GM18861 (cell line): ENCODE measurements around the gene CEACAM8.
"Not testable (repeated sequence)": the region's sequence is repeated elsewhere in the genome, so short reads cannot be mapped to it uniquely, and the experiment has no call there.

Experiments
- ATAC-seq: cut with Tn5 transposase; IDR thresholded peaks from one replicate; pipeline ENCODE4 v1.9.1; 2021; ENCODE audit not compliant: unreplicated experiment

CEACAM8 gene

DNA sequence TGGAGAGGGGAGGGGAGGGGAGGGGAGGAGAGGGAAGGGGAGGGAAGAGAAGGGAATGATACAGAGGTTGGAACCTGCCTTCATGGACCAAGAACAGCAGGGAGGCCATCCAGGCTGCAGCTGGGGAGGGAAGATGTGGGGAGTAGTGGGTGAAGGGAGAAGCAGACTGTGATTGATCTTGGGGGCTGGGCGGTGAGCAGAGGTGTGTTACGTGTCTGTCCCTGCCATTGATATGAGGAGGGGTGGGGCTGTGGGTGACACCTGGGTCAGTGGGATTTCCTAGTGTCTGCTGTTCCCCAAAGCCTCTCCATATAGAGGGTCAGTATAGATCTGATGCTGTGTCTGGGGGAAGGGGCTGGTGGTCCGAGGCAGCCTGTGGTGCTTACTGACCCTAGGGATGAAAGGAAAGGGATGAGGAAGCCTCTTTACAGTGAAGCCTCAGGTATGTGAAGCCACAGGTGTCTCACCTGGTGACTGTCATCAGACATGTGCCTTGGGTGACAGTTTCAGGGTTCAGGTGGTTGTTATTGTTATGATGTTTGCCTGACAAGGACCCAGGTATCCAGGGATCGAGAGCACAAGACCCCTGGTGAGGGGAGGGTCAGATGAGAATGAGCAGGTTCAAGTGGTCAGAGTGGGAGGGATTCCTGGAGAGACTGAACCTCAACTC is 47.8 kb downstream of the CEACAM8 start:
- no peak for ATAC-seq

DNA sequence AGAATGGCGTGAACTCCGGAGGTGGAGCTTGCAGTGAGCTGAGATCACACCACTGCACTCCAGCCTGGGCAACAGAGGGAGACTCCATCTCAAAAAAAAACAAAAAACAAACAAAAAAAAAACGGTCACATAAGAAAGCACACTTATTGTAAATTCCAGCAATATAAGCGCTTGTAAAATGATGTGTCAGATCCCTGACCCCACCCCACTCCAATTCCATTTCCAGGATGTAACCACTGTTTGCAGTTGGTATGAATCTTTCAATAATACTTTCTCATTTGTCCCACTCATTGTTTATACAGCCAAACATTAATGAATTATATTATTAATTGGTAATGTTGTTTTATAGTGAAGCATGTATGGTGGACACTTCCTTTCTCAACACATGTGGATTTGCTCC is 50.6 kb downstream of the CEACAM8 start:
- no peak for ATAC-seq

DNA sequence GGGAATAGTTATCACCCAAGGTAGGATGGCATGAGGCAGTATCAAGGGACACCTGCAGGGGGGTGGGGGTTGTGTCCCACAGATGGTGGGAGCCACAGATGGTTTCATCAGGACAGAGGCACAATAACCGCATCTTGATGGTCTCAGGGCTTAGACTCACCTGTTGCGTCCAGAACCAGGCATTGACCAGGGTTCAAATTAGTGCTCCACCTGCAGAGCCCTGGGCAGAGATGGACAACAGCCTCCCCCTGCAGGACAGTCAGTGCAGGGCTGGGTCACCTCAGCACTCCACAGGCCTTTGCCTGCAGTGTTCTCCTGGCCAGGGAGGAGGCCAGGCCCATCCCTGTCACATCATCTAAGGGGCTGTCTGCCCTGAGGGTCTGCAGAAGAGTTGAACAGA is 51.9 kb downstream of the CEACAM8 start:
- ATAC-seq = no peak

DNA sequence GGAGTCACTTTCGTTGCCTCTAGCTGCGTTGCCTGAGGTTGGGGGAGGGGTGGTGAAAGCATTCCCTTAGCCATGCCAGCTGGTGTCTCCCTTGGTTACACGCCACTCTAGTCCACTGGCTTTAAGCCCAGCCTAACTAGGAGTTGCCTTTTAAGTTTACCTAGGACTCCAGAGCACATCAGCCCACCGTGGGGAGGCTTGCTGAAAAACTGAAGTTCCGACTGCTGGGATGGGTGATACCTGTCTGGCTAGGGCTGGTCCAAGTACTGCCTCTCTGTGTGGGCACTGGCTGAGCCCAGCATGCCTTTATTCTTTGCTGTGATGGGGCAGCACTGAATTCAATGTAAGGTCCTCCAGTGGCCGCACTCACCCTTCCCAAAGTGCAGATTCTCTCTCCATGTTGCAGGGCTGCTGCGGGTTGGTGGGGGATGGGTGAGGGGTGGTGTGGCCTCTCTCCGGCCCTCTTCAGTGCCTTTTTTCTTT is 54.6 kb downstream of the CEACAM8 start:
- no peak for ATAC-seq

DNA sequence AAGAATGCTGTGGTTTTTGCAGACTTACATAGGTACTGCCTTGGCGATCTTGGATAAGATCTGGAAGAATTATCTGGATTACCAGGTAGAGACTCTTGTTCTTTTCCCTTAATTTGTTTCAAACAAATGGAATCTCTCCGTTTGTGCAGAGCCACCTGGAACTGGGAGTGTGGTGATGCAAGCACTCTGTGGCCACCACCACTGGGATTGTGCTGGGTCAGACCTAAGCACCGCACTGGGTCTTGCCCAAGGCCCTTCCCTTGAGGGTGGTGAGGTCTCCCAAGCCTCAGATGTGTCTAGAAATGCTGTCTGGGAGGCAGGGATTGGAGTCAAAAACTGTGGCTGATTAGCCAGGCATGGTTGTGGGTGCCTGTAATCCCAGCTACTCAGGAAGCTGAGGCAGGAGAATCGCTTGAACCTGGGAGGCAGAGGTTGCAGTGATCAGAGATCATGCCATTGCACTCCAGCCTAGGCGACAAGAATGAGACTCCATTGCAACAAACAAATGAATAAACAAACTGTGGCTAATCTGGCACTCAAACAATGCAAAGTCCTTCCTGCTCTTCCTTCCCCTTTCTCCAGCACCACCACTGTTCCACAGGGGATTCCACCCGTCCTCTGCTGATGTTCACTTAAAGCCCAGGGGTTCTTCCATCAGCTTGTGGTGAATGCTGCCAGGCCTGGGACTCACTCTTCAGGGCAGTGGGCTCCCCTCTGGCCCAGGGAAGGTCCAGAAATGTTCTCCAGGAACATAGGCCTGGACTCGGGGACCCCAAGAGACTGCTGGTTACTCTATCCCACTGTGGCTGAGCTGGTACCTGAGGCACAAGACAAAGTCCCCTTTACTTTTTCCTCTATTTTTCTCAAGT is 55.6 kb downstream of the CEACAM8 start:
- no peak for ATAC-seq

DNA sequence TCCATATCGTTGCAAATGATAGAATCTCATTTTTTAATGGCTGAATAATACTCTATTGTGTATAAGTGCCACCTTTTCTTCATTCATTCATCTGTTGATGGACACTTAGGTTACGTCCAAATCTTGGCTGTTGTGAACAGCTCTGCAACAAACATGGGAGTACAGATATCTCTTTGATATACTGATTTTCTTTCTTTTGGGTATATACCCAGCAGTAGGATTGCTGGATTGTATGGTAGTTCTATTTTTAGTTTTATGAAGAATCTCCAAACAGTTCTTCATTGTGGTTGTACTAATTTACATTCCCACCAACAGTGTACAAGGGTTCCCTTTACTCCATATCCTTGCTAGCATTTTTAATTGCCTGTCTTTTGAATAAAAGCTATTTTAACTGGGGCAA is 59.4 kb downstream of the CEACAM8 start:
- not testable (repeated sequence) for ATAC-seq

DNA sequence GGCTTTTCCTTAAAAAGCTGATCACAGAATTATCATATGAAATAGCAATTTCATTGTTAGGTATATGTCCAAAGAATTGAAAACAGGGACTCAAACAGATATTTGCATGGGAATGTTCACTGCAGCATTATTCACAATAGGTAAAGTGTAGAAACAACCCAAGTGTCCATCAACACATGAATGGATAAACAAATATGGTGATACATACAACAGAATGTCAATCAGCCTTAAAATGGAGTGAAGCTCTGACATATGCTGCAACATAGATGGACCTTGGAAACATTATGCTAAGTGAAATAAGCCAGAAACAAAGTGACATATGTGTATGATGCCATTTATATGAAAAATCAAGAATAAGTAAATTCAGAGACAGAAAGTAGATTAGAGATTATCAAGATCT is 60.3 kb downstream of the CEACAM8 start:
- ATAC-seq = no peak

DNA sequence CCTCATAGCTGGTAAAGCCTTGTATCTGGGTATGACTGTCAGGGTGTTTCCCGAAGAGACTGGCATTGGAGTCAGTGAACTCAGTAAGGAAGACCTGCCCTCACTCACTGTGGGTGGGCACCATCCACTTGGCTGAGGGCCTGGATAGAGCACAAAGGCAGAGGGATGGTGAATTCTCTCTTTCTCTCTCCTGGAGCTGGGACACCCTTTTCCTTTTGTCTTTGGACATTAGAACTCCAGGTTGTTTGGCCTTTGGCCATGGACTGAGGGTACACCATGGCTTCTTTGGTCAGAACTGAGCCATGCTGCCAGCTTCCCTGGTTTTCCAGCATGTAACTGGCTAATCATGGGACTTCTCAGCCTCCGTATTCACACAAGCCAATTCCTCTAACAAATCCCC is 61.8 kb downstream of the CEACAM8 start:
- no peak for ATAC-seq

DNA sequence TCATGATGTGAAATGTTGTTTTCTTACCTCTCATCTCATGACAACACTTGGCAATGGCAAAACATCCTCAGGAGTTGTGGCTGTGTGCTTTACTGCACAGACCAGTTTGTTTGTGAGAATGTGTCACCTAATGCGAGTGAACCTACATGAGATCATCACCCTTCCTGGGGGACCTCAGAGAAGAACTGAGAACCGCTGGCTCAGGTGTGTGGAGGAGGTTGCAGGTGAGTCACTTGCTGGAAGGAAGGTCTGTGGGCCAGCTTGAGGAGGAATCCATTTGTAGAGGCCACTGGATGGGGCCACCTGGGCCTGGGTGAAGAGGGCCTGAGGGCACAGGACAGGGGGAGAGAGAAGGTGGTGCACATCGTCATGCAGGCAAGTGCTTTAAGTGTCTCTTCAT is 63.4 kb downstream of the CEACAM8 start:
- no peak for ATAC-seq
